ENCODE results near the gene BPIFB1. TPM values are rescaled to one million over a fixed set of nuclear protein-coding genes. Genes with fewer than 3 reads are reported as not detected.

BPIFB1 gene
- total RNA-seq, 1 donor from 2014 or later: not detected

DNA sequence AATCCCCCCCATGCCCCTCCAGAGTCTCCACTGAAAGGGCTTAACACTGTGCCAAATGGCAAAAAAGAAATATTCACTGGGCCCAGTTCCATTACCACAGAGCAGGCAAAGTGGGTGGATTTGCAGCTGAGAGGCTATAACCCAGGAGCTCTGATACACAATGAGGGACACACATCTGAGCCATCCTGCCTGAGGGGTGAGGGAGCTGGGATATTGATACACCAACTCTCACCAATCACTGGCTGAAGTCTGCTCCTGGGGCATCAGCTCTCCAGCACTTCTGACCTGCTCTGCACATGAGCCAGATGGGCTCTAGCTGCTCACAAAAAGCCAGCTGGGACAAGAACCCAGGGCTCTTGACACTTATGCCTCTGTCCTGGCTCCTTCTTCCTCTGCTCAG, 4.9 kb downstream of the BPIFB1 start:
- no peak overlapping the region for H3K4me3 Mint-ChIP-seq
- H3K9me3 Mint-ChIP-seq: no peaks in the 10 kb centered on the region
- H3K27me3 Mint-ChIP-seq (ENCODE audit: low read depth): peaks cover 62% of the 10 kb centered on the region
- H3K4me1 Mint-ChIP-seq: no peaks in the 10 kb centered on the region
- no peaks in the 10 kb centered on the region for H3K36me3 Mint-ChIP-seq
- TF ChIP-seq, protein P1, sequence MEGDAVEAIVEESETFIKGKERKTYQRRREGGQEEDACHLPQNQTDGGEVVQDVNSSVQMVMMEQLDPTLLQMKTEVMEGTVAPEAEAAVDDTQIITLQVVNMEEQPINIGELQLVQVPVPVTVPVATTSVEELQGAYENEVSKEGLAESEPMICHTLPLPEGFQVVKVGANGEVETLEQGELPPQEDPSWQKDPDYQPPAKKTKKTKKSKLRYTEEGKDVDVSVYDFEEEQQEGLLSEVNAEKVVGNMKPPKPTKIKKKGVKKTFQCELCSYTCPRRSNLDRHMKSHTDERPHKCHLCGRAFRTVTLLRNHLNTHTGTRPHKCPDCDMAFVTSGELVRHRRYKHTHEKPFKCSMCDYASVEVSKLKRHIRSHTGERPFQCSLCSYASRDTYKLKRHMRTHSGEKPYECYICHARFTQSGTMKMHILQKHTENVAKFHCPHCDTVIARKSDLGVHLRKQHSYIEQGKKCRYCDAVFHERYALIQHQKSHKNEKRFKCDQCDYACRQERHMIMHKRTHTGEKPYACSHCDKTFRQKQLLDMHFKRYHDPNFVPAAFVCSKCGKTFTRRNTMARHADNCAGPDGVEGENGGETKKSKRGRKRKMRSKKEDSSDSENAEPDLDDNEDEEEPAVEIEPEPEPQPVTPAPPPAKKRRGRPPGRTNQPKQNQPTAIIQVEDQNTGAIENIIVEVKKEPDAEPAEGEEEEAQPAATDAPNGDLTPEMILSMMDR (IDR thresholded peaks at IDR 0.05; ENCODE audit: unreplicated experiment): no peak
- no peak for DNase-seq (ENCODE audit: low spot score in 2 of 2, unreplicated experiment in 2 of 2)
- H3K27ac Mint-ChIP-seq: no peak overlapping the region

DNA sequence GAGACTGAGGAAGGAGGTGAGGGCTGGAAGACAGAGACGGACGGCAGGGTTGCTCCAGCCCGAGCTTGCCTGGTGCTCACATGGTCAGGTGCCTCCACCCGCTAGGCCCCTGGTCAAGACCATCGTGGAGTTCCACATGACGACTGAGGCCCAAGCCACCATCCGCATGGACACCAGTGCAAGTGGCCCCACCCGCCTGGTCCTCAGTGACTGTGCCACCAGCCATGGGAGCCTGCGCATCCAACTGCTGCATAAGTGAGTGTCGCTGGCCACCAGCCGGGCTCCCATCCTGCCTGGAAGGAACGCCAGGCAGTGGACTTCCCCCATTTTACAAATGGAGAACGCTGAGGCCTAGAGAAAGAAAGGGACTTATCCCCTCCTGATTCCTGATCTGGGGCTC, 7.8 kb downstream of the BPIFB1 start:
- H3K4me1 Mint-ChIP-seq: no peaks in the 10 kb centered on the region
- TF ChIP-seq, protein P1 (IDR thresholded peaks at IDR 0.05; ENCODE audit: unreplicated experiment): no peak
- no peaks in the 10 kb centered on the region for H3K9me3 Mint-ChIP-seq
- no peaks in the 10 kb centered on the region for H3K36me3 Mint-ChIP-seq
- no peak overlapping the region for H3K4me3 Mint-ChIP-seq
- DNase-seq (ENCODE audit: low spot score in 2 of 2, unreplicated experiment in 2 of 2): no peak
- H3K27me3 Mint-ChIP-seq (ENCODE audit: low read depth): peaks cover 72% of the 10 kb centered on the region
- H3K27ac Mint-ChIP-seq: no peak overlapping the region

DNA sequence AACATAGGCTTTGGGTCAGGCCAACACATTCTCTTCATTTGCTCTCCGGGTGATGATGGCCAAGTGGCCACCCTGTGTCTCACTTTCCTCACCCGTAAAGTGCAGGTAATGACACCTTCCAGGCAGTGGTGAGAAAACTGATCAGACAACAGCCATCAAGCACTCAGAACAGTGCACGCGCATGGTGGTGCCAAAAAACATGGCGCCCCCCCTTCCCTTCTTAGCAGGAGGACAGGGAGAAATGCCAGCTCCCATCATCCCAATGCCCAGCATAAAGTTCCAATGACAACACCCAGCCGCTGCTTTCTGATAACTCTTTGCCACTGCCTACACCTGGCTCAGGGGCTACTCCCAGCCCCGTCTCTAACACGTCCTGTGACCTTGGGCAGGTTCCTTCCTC, 8.4 kb downstream of the BPIFB1 start:
- Mint-ChIP-seq H3K9me3 (no peaks in the 10 kb centered on the region), H3K4me3 (no peak overlapping the region), H3K27me3 (ENCODE audit: low read depth) (peaks cover 72% of the 10 kb centered on the region), H3K4me1 (no peaks in the 10 kb centered on the region), H3K36me3 (no peaks in the 10 kb centered on the region), H3K27ac (no peak overlapping the region)
- DNase-seq (ENCODE audit: low spot score in 2 of 2, unreplicated experiment in 2 of 2): no peak
- TF ChIP-seq, protein P1 (IDR thresholded peaks at IDR 0.05; ENCODE audit: unreplicated experiment): no peak

DNA sequence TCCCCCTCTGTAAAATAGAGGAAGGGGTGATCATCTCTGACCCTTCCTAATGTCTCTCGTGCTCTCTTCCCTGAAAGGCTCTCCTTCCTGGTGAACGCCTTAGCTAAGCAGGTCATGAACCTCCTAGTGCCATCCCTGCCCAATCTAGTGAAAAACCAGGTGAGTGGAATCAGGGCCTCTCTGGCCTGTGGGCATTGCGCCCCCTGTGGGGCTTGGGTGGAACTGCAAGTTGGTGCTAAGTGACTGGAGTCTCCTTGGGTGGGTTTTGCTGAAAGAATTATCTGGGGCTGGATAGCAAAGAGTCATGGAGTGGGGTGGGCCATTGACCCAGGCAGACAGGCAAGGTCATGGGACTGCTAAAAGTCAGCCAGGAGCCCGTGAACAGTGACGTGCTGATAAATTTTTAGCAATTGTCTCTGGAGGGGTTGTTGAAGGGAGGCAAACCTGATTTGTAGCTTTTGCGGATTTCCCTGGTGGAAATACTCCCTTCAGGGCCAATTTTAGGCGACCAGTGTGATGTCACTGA, 8.9 kb downstream of the BPIFB1 start:
- Mint-ChIP-seq H3K4me1 (no peaks in the 10 kb centered on the region), H3K36me3 (no peaks in the 10 kb centered on the region), H3K27ac (no peak overlapping the region), H3K9me3 (no peaks in the 10 kb centered on the region), H3K27me3 (ENCODE audit: low read depth) (peaks cover 72% of the 10 kb centered on the region), H3K4me3 (no peak overlapping the region)
- TF ChIP-seq, protein P1 (IDR thresholded peaks at IDR 0.05; ENCODE audit: unreplicated experiment): peak; percentile 95
- peak in 1 of 2 experiments; percentile 63 for DNase-seq (ENCODE audit: low spot score in 2 of 2, unreplicated experiment in 2 of 2)

DNA sequence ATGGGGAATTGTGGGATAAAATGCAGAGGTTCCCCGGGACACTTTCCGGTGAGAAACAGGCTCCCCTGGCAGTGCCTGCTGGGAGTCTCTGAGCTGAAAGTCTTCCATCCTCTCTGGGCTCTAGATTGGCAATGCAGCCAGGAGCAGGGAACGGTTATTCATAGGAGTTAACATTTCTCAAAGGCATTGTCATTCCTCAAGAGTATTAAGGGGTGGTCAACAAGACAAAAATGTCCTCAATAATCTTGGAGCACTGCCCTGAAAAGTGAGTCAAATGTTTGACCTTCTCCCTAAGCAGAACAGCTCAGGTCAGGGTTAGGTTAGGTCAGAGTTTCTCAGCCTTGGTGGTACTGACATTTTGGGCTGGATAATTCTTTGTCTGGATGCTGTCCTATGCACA, 13.2 kb downstream of the BPIFB1 start:
- TF ChIP-seq, protein P1 (IDR thresholded peaks at IDR 0.05; ENCODE audit: unreplicated experiment): no peak
- Mint-ChIP-seq H3K4me3 (no peak overlapping the region), H3K27ac (no peak overlapping the region), H3K27me3 (ENCODE audit: low read depth) (peaks cover 66% of the 10 kb centered on the region), H3K4me1 (no peaks in the 10 kb centered on the region), H3K36me3 (no peaks in the 10 kb centered on the region), H3K9me3 (no peaks in the 10 kb centered on the region)
- DNase-seq (ENCODE audit: low spot score in 2 of 2, unreplicated experiment in 2 of 2): no peak

DNA sequence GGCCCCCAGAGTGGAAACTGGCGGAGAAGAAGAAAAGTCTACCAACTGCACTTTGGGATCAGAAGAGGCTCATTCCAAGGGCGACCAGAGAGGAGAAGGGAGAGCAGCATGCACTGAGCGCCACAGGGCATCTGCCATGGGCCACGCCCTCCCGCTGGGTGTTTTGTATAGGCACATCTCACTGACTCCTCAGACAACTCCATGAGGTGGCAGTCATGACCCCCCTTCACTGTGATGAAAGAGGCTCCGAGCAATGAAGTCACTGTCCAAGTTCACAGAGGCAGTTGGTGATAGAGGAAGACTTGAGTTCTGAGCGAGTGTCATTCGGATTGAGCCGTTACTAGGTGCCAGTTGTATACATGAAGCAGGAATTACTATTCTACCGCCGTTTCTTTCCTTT, 15.4 kb downstream of the BPIFB1 start:
- Mint-ChIP-seq H3K4me1 (no peaks in the 10 kb centered on the region), H3K27ac (no peak overlapping the region), H3K36me3 (no peaks in the 10 kb centered on the region), H3K4me3 (no peak overlapping the region), H3K27me3 (ENCODE audit: low read depth) (peaks cover 60% of the 10 kb centered on the region), H3K9me3 (no peaks in the 10 kb centered on the region)
- no peak for DNase-seq (ENCODE audit: low spot score in 2 of 2, unreplicated experiment in 2 of 2)
- TF ChIP-seq, protein P1 (IDR thresholded peaks at IDR 0.05; ENCODE audit: unreplicated experiment): no peak
